Effector memory CD4-positive, alpha-beta T cell (primary cell): ENCODE data around the gene MYO5C.
"Not testable (repeated sequence)": the region's sequence is repeated elsewhere in the genome, so short reads cannot be mapped to it uniquely, and the experiment has no call there.

Experiments used
- DNase-seq, 3 donors: peaks; one replicate each; pipeline ENCODE4 v3.0.0-alpha.2; 2020
- H3K27ac ChIP-seq: 2 replicates; pipeline ENCODE4 v1.7.0; 2013; ENCODE audit warnings: mild to moderate bottlenecking, low read length, moderate library complexity; ENCODE audit not compliant: insufficient read depth, poor library complexity, severe bottlenecking
- H3K27me3 ChIP-seq: replicated peaks from 2 replicates; pipeline ENCODE4 v1.7.0; 2013; ENCODE audit warnings: mild to moderate bottlenecking, low read length; ENCODE audit not compliant: insufficient read depth, control insufficient read depth, poor library complexity, severe bottlenecking
- H3K36me3 ChIP-seq: 2 replicates; pipeline ENCODE4 v1.7.0; 2013; ENCODE audit warnings: mild to moderate bottlenecking, low read length, moderate library complexity; ENCODE audit not compliant: control insufficient read depth, insufficient read depth
- H3K4me1 ChIP-seq: 2 replicates; pipeline ENCODE4 v1.7.0; 2013; ENCODE audit warnings: low read length, mild to moderate bottlenecking; ENCODE audit not compliant: control insufficient read depth, insufficient read depth, poor library complexity, severe bottlenecking
- H3K4me3 ChIP-seq: 2 replicates; pipeline ENCODE4 v1.7.0; 2013; ENCODE audit warnings: low read length, low read depth, mild to moderate bottlenecking; ENCODE audit not compliant: insufficient read depth, poor library complexity, severe bottlenecking
- H3K9me3 ChIP-seq: 2 replicates; pipeline ENCODE4 v1.7.0; 2013; ENCODE audit warnings: mild to moderate bottlenecking, low read length, moderate library complexity; ENCODE audit not compliant: control insufficient read depth

MYO5C gene

DNA sequence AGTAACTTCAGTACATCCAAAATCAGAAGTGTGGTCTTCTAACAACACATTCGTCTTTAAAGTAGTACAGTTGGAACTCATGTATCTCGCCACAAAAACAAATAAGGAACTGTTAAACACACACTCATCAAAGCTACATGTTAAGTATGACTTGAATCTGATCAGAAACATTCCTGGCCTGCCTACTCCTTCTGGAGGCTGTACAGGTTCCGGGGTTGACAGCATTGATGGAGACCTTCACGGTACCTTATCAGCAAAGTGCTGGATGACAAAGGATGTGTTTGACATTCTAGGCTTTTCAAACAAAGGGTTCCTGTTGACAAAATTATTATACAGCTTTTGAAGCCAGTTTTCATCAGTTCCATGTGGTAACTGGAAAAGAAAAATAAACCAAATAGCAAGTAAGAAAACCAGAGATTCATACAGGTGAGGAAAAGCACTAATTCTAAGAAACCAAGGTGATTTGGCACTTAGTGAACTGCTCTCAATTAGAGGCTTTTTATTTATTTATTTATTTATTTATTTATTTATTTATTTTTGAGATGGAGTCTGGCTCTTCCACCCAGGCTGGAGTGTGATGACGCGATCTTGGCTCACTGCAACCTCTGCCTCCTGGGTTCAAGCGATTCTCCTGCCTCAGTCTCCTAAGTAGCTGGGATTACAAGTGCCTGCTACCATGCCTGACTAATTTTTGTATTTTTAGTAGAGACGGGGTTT is 44.3 kb downstream of the MYO5C start:
- Histone ChIP-seq H3K27ac (no peak overlapping the region), H3K4me1 (no peaks in the 10 kb centered on the region), H3K4me3 (no peak overlapping the region), H3K9me3 (no peaks in the 10 kb centered on the region), H3K36me3 (no peaks in the 10 kb centered on the region), H3K27me3 (no peaks in the 10 kb centered on the region)
- DNase-seq = no peak

- Histone ChIP-seq H3K36me3 (no peaks in the 10 kb centered on the region), H3K27me3 (no peaks in the 10 kb centered on the region), H3K27ac (no peak overlapping the region), H3K4me3 (no peak overlapping the region), H3K4me1 (no peaks in the 10 kb centered on the region), H3K9me3 (no peaks in the 10 kb centered on the region)
- DNase-seq = no peak
Measured at GRCh38 chr15:52247461-52247860, 48.1 kb downstream of the MYO5C start.

DNA sequence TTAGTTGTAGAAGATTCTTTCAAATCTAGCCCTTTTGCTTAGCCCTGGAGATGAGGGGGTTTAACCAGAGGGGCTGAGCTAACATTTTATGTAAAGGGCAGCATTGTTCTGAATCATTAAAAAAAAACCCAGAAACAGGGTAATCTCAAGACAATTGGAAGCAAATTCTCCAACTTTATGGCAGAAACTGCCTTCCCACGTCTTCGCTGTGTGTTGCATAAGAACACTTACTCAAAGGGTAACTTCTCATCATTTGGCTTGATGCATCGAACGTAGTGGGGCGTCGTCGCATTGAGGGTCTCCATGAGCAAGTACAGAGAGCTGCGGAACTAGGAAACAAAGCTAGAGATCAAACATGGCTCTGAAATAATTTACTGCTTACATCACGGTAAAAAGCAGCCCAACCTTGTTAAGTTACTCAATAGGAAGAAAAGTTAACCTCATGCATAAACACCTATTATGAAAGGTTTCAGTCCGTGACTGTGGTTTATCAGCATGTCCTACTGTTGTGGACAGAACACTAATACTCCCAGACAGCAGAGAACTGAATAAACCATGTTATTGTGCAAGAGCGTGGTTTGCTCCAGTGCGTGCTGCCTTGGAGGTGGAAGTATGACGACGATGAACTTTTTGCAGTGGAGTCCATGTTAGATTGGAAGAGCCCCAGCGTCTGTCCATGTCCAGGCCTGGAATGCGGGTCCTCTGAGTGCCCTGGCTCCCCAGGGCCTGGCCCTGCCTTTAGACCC is 48.7 kb downstream of the MYO5C start:
- Histone ChIP-seq H3K36me3 (no peaks in the 10 kb centered on the region), H3K27me3 (no peaks in the 10 kb centered on the region), H3K4me1 (no peaks in the 10 kb centered on the region), H3K27ac (no peak overlapping the region), H3K9me3 (no peaks in the 10 kb centered on the region), H3K4me3 (no peak overlapping the region)
- DNase-seq = no peak

- no peak overlapping the region for H3K27ac ChIP-seq
- DNase-seq = no peak
Measured at GRCh38 chr15:52243697-52244555, 51.7 kb downstream of the MYO5C start.

DNA sequence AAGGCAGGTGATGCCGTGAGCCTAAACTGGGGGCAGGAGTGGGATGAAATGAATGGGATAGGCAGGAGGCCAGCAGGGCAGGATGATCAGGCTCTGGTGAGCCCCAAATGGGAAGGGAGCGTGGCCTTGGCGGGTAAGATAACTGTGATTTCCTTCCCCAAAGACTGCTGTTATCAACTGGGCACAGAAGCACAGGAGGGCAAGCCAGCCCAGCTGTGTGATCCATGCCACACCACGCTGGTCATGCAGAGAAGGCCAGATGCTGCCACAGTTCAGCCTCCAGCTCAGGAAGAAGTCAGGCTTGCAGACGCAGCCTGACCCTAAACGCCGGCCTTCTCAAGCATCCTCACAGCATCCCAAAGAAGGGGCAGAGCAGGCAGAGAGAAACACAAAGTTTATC is 52.3 kb downstream of the MYO5C start:
- Histone ChIP-seq H3K36me3 (no peaks in the 10 kb centered on the region), H3K4me3 (no peak overlapping the region), H3K4me1 (peaks cover 3% of the 10 kb centered on the region), H3K27ac (no peak overlapping the region), H3K27me3 (no peaks in the 10 kb centered on the region), H3K9me3 (no peaks in the 10 kb centered on the region)
- no peak for DNase-seq

More at GRCh38 chr15:52243697-52244555, 51.7 kb downstream of the MYO5C start:
- no peaks in the 10 kb centered on the region for H3K9me3 ChIP-seq
- peaks cover 3% of the 10 kb centered on the region for H3K4me1 ChIP-seq
- H3K27me3 ChIP-seq = no peaks in the 10 kb centered on the region
- H3K36me3 ChIP-seq = no peaks in the 10 kb centered on the region
- H3K4me3 ChIP-seq = no peak overlapping the region

GRCh38 chr15:52241489-52241888 is 54.1 kb downstream of the MYO5C start:
- Histone ChIP-seq H3K27ac (no peak overlapping the region), H3K36me3 (no peaks in the 10 kb centered on the region), H3K9me3 (no peaks in the 10 kb centered on the region), H3K4me1 (peaks cover 3% of the 10 kb centered on the region), H3K4me3 (no peak overlapping the region), H3K27me3 (no peaks in the 10 kb centered on the region)
- no peak for DNase-seq

DNA sequence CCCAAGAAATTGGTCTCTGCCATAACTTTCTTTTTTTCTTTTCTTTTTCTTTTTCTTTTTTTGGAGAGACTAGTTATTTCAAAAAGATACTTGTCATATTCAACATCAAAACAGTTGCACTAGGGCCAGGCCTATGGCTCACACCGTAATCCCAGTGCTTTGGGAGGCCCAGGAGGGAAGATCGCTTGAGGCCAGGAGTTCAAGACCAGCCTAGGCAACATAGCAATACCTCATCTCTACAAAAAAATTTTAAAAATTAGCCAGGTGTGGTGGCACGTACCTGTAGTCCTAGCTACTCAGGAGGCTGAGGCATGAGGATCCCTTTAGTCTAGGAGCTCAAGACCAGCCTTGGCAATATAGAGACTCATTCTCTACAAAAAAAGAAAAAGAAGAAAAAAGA is 55.4 kb downstream of the MYO5C start:
- no peak overlapping the region for H3K4me3 ChIP-seq
- H3K4me1 ChIP-seq = peaks cover 6% of the 10 kb centered on the region
- no peak overlapping the region for H3K27ac ChIP-seq
- no peaks in the 10 kb centered on the region for H3K36me3 ChIP-seq
- no peaks in the 10 kb centered on the region for H3K9me3 ChIP-seq
- DNase-seq = no peak
- no peaks in the 10 kb centered on the region for H3K27me3 ChIP-seq

- peaks cover 14% of the 10 kb centered on the region for H3K4me1 ChIP-seq
- not testable (repeated sequence) for DNase-seq, H3K27me3 ChIP-seq, H3K27ac ChIP-seq, H3K4me3 ChIP-seq, H3K36me3 ChIP-seq, H3K9me3 ChIP-seq
Measured at GRCh38 chr15:52238989-52239525, 56.5 kb downstream of the MYO5C start.

DNA sequence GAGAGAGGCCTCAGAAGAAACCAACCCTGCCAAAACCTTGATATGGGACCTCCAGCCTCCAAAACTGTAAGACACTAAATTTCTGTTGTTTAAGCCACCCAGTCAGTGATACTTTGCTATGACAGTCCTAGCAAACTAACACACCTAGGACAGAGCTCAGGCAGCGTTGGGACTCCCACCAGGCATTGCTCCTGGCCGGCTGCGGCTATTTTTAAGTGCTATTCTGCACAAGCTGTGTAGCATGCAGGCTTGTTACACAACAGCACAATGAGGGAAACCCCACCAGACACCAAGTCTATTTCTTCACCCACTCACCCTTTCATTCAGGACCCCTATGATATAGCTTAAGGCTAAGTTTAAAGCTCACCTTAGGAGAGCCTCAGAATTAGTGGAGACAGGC is 57.5 kb downstream of the MYO5C start:
- no peak for DNase-seq
- Histone ChIP-seq H3K27ac (no peak overlapping the region), H3K4me3 (no peak overlapping the region), H3K9me3 (no peaks in the 10 kb centered on the region), H3K4me1 (peaks cover 19% of the 10 kb centered on the region), H3K36me3 (no peaks in the 10 kb centered on the region), H3K27me3 (no peaks in the 10 kb centered on the region)
